Subcutaneous adipose tissue (tissue), 4 donors: Measurements from ENCODE around the gene PLCXD3. TPM values are rescaled to one million over a fixed set of nuclear protein-coding genes. Genes with fewer than 3 reads are reported as not detected.

Experiments
- total RNA-seq, 4 donors: library from RNA; depleted of rRNA; stranded (reverse); fragments of >200 nt; gene quantifications; one replicate each; pipeline ENCODE4 v1.1.0, GENCODE V29; 2016
- TF ChIP-seq, protein P1 (sequence below): fragments of 450-650 bp; IDR thresholded peaks from one replicate; pipeline ENCODE4 v1.5.1; 2016; ENCODE audit warnings: low read depth, mild to moderate bottlenecking, control low read depth, antibody characterized with exemption, moderate library complexity

Gene PLCXD3
- total RNA-seq, 4 donors from 2014 or later: 3.4 to 8.1 (median 7.1) TPM

DNA sequence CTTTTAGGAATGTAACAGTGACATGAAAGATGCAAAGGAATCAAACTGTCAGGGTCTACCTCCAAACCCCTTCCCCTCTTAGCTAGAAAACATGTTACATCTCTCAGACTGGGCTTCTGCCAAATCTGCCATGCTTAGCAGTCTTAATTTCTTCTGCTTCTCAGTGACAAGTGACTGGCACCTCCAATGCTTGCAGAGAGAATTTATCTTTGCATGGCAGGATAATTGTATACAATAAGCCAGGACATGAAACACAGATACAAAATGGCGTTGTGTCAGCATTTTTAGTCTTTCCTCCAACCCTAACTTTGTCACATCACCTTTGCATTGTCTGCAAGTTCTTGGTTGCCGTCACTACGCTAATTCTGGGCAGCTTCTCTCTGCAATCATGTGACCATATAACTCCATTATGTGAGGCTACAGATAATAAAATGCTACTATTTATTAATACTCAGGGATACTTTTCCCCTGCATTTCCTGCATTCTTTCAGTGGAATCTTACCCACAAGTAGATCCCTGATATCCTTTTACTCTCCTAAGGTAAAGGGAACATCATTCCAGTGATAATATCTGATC lies 89.8 kb downstream of the PLCXD3 start:
- TF ChIP-seq, protein P1, sequence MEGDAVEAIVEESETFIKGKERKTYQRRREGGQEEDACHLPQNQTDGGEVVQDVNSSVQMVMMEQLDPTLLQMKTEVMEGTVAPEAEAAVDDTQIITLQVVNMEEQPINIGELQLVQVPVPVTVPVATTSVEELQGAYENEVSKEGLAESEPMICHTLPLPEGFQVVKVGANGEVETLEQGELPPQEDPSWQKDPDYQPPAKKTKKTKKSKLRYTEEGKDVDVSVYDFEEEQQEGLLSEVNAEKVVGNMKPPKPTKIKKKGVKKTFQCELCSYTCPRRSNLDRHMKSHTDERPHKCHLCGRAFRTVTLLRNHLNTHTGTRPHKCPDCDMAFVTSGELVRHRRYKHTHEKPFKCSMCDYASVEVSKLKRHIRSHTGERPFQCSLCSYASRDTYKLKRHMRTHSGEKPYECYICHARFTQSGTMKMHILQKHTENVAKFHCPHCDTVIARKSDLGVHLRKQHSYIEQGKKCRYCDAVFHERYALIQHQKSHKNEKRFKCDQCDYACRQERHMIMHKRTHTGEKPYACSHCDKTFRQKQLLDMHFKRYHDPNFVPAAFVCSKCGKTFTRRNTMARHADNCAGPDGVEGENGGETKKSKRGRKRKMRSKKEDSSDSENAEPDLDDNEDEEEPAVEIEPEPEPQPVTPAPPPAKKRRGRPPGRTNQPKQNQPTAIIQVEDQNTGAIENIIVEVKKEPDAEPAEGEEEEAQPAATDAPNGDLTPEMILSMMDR: no peak

DNA sequence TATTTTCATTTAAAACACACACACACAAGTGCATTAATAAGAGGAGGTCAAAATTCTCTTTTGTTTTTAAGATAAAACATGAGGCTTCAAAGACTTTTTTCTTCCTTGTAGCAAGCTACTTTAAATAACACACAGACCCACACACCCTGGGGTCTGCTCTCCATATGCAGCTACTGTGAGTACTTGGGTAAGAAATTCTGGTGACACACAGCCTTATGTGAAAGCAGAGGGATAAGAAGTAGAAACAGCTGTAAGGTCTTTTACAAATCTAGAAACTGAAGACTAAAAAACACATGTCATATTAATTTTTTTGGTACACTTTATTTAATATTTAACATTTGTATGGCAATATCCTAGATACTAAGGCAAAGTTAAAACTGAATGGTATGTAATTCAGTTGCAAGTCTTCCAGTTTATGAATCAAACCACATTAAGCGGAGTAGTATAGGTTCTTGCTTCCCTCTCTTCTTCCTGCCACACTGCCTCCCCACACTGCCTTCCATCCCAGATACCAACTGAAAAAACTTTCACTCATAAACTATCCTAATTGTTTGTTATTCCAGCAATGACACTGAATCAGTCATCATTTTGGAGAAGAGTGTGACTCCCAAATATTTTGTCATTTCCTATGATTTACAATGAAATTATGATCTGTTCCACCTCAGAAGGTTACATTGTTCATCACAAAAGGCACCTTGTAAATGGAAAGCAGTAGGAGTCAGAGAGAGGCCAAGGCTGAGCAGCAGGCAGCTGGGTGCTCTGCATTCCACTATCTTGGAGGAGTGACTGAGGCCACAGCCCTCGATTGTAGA lies 92.0 kb downstream of the PLCXD3 start:
- TF ChIP-seq, protein P1: no peak

DNA sequence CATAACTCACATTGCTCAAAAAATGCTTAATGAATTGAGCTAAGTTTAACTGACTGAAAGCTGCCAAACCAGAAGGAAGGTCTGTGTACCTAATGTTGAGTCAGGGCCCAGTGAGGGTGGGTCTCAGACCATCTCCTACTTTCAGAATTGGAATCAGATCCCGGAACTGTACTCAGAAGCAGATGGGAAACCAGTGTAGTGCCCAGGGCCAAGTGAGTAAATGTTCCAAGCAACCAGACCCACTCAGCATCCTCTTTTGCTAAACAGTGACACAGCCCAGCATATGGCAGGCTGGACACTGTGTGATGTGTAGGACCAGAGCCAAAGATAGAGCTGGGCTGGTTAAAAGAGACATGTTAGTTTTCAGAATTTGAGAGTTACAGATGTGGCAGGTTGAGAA lies 94.1 kb downstream of the PLCXD3 start:
- TF ChIP-seq, protein P1: no peak

DNA sequence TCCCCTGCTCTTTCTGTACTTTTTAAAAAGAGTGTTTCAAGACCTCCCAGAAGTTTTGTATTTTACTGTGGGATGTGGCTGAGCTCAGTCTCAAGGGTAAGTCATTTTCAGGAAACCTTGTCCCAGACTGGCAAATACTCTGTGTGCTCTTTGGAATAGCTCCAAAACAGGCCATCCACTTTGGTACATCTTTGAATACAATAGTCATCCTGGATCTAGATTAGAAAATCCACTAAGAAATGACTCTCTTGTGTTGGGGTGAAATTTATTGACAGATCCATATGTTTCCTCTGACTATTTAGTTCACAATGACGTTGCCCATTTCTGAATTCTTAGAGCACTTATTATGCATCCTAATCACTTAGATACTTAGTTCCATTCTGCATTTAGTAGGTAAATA lies 95.2 kb downstream of the PLCXD3 start:
- TF ChIP-seq, protein P1: no peak

DNA sequence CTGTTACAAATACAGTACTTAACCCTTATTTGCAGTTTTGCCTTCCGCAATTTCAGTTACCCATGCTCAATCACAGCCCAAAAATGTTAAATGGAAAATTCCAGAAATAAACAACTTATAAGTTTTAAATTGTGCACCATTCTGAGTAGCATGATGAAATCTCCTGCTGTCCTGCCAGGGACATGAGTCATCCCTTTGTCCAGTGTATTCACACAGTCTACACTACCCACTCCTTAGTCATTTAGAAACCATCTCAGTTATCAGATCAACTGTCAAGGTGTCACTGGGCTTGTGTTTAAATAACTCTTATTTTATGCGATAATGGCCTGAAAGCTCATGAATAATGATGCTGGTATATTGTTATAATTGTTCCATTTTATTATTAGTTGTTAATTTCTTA lies 95.8 kb downstream of the PLCXD3 start:
- TF ChIP-seq, protein P1: no peak

DNA sequence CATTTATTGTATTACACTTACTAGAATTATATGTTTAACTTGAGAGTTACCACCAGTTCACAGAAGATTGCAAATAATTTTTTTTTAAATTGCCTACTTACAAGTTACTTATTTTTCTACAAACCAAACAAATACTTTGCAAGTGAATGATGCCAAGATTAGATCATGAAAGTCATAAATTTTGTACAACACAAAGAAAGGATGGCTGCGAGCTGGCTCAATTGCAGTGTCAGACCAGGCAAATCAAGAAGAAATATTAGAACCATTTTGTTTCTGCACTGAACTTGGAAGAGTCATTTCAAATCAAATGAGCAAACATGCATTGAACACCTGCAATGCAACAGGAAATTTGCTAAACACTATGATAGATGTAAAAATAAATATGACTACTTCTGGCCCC lies 97.3 kb downstream of the PLCXD3 start:
- TF ChIP-seq, protein P1: no peak

DNA sequence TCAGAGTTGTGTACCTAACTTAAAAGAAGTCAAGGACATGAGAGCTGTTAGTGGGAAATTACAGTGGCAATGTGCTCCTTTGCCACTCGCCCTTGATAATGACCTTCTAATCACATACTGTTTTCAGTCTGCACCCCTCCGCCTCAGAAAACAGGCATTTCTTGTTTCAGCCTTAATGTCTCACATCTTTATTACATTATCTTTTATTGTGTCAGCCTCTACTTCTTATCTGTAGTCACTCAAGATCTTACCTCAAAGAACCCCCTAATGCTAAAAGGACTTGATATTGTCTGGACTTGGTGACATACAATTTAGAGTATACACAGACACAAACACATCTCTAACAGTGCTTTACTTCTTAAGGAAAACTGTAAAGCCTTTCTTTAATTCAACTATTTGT lies 97.9 kb downstream of the PLCXD3 start:
- TF ChIP-seq, protein P1: no peak
